Neural cell (in vitro differentiated cells): ENCODE measurements around the gene PIK3R1.

Experiments
- EZH2 ChIP-seq: fragments of 200-600, 300-800 bp; shearing (Covaris generic), sonication (generic); IDR thresholded peaks from 2 replicates; pipeline ENCODE4 v1.6.1; 2014; ENCODE audit warnings: antibody characterized with exemption, low read length, borderline replicate concordance, mild to moderate bottlenecking; ENCODE audit not compliant: insufficient read depth, poor library complexity, severe bottlenecking
- MXI1 ChIP-seq: fragments of 450-650 bp; conservative IDR thresholded peaks from 2 replicates; pipeline ENCODE4 v1.6.1; 2014; ENCODE audit warnings: antibody characterized with exemption, mild to moderate bottlenecking; ENCODE audit not compliant: poor library complexity, severe bottlenecking
- POLR2AphosphoS5 ChIP-seq: IDR thresholded peaks from 2 replicates; pipeline ENCODE4 v1.6.1; 2012
- RAD21 ChIP-seq: fragments of 450-650 bp; conservative IDR thresholded peaks from 2 replicates; pipeline ENCODE4 v1.6.1; 2014; ENCODE audit warnings: antibody characterized with exemption, mild to moderate bottlenecking, moderate library complexity
- SMC3 ChIP-seq: fragments of 450-650 bp; conservative IDR thresholded peaks from 2 replicates; pipeline ENCODE4 v1.6.1; 2014; ENCODE audit warnings: antibody characterized with exemption, mild to moderate bottlenecking, moderate library complexity; ENCODE audit not compliant: poor library complexity
- TF ChIP-seq, protein P1 (sequence below): fragments of 450-650 bp; IDR thresholded peaks from 2 replicates; pipeline ENCODE4 v1.5.1; 2014; ENCODE audit warnings: antibody characterized with exemption, mild to moderate bottlenecking, moderate library complexity; ENCODE audit not compliant: poor library complexity, severe bottlenecking

DNA sequence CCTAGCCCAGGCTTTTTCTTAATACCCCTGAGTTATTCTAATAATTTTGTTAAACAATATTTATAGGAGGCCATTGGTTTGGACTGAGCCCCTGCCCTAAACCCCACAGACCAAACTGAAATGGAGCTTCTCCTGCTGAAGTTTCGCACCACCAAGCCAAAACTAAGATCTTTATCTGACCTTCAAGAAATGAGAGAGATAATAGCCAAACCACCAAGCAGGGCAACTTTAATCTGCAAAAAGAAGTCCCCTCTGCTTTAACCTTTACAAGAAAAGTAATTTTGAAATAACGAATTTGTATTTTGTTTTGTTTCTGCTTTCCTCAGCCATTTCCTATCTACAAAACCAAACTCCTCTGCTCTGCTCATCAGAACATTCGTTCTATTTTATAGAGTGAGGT is 125.5 kb downstream of the PIK3R1 start:
- TF ChIP-seq, protein P1, sequence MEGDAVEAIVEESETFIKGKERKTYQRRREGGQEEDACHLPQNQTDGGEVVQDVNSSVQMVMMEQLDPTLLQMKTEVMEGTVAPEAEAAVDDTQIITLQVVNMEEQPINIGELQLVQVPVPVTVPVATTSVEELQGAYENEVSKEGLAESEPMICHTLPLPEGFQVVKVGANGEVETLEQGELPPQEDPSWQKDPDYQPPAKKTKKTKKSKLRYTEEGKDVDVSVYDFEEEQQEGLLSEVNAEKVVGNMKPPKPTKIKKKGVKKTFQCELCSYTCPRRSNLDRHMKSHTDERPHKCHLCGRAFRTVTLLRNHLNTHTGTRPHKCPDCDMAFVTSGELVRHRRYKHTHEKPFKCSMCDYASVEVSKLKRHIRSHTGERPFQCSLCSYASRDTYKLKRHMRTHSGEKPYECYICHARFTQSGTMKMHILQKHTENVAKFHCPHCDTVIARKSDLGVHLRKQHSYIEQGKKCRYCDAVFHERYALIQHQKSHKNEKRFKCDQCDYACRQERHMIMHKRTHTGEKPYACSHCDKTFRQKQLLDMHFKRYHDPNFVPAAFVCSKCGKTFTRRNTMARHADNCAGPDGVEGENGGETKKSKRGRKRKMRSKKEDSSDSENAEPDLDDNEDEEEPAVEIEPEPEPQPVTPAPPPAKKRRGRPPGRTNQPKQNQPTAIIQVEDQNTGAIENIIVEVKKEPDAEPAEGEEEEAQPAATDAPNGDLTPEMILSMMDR, result no peak
- TF ChIP-seq MXI1, result no peak
- no peak for TF ChIP-seq EZH2
- TF ChIP-seq RAD21, result no peak
- no peak for TF ChIP-seq POLR2AphosphoS5
- no peak for TF ChIP-seq SMC3
